A549 (cell line): ENCODE measurements around the gene EML5.

ENCODE experiments used
- EP300 ChIP-seq, 2 experiments: fragments of >200 bp; sonication (Bioruptor Twin); formaldehyde crosslinking; IDR thresholded peaks; 2 replicates in 1 of 2; 3 replicates in 1 of 2; pipeline ENCODE4 v1.6.1; 2016 to 2017
- POLR2A ChIP-seq: IDR thresholded peaks from 2 replicates; pipeline ENCODE4 v1.6.1; 2012; ENCODE audit warnings: mild to moderate bottlenecking, low read length
- RFX5 ChIP-seq: fragments of 450-650 bp; IDR thresholded peaks from 2 replicates; pipeline ENCODE4 v1.7.1; 2014; ENCODE audit warnings: antibody characterized with exemption, mild to moderate bottlenecking, moderate library complexity
- TF ChIP-seq, protein P1 (sequence below): fragments of >200 bp; sonication (Bioruptor Twin); formaldehyde crosslinking; IDR thresholded peaks from 3 replicates; pipeline ENCODE4 v1.5.1; 2016

DNA sequence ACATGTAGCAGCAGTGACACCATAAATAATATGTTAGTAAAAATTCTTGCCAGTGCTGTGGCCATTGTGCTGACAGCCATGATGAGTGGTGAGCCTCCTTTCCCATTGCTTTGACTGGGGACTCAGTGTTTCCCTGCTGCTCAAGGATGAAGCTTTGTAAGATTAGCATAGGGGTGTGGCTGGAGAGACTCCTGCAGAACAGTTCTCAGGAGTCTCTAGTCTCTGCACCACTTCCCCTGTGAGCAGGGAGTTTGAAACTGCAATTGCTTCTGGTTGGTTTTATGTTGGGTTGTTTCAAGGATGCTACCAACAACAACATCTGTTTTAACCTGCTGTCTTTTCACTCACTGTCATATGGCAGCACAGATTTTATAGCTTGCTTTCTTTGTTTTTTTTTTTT, 188.5 kb downstream of the EML5 start:
- TF ChIP-seq, protein P1, sequence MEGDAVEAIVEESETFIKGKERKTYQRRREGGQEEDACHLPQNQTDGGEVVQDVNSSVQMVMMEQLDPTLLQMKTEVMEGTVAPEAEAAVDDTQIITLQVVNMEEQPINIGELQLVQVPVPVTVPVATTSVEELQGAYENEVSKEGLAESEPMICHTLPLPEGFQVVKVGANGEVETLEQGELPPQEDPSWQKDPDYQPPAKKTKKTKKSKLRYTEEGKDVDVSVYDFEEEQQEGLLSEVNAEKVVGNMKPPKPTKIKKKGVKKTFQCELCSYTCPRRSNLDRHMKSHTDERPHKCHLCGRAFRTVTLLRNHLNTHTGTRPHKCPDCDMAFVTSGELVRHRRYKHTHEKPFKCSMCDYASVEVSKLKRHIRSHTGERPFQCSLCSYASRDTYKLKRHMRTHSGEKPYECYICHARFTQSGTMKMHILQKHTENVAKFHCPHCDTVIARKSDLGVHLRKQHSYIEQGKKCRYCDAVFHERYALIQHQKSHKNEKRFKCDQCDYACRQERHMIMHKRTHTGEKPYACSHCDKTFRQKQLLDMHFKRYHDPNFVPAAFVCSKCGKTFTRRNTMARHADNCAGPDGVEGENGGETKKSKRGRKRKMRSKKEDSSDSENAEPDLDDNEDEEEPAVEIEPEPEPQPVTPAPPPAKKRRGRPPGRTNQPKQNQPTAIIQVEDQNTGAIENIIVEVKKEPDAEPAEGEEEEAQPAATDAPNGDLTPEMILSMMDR: no peak
- TF ChIP-seq POLR2A (no peak), EP300 (IDR thresholded peaks at IDR 0.05) (no peak), RFX5 (no peak)
